ENCODE results near the gene BRIP1. TPM values are rescaled to one million over a fixed set of nuclear protein-coding genes. Genes with fewer than 3 reads are reported as not detected.
"Not testable (repeated sequence)": the region's sequence is repeated elsewhere in the genome, so short reads cannot be mapped to it uniquely, and the experiment has no call there.

The BRIP1 gene
- total RNA-seq, 4 donors from 2014 or later = 0.13 to 0.79 (median 0.38) TPM

- no peak for DNase-seq (ENCODE audit: low spot score)
- no peak for TF ChIP-seq CTCF (IDR thresholded peaks at IDR 0.05)
- no peak for ATAC-seq (ENCODE audit: low FRiP score)
Observed at GRCh38 chr17:61821655-61822054, 41.7 kb downstream of the BRIP1 start.

GRCh38 chr17:61819265-61819664 lies 44.1 kb downstream of the BRIP1 start:
- DNase-seq (ENCODE audit: low spot score); ATAC-seq (ENCODE audit: low FRiP score): not testable (repeated sequence)

DNA sequence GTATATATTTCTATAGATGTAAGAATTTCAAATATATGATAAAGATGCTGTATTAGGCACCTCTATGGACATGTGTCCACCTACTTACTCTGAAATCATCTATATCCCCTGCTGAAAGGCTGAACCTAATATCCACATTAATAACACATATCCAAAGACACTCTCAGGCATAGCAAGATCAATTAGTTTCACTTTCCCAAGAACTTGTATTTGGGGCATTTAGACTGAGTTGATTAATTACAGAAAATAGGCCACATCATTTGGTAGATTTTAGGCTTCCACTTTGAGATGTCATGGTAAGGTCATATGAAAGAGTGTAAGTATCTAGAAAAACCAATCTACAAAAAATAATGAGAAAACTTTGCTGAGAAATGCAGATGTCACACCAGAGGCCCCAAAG lies 45.1 kb downstream of the BRIP1 start:
- DNase-seq (ENCODE audit: low spot score) (no peak), ATAC-seq (ENCODE audit: low FRiP score) (no peak)
- no peak for TF ChIP-seq CTCF (IDR thresholded peaks at IDR 0.05)

DNA sequence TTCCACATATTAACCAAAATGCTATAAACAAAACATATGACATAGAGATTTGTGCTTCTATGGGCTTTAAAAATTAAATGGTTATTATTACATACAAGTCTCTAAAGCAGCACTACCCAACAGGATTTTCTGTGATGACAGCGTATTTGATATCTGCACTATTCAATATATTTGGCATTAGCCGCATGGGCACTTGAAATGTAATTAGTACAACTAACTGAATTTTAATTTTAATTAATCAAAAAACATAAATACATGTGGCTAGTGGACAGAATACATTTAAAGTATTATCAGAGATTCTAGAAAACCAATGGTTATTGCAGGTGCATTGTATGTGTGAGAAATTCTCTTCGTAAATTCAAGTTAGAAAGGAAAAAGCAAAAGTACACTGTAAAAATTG lies 45.9 kb downstream of the BRIP1 start:
- TF ChIP-seq CTCF (IDR thresholded peaks at IDR 0.05) = no peak
- no peak for DNase-seq (ENCODE audit: low spot score)
- no peak for ATAC-seq (ENCODE audit: low FRiP score)

DNA sequence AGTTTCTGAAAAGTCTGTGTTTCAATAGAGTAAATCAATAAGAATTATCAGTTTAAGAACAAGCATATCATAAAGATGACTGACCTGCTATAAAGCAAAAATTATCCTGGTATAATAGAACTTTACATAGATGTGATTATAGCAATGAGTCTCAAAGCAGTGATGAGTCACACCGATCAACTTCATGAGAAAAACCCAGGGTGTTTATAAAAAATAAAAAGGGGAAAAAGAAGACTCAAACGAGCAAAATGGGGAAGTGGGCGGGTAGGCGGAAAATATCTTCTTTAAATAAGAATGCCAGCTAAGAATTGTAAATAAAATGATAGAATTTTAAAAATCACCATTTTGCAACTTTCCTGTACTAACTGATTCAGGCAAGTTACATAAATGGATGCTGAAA lies 46.8 kb downstream of the BRIP1 start:
- no peak for TF ChIP-seq CTCF (IDR thresholded peaks at IDR 0.05)
- DNase-seq (ENCODE audit: low spot score) = no peak
- ATAC-seq (ENCODE audit: low FRiP score) = no peak

- DNase-seq (ENCODE audit: low spot score) = no peak
- ATAC-seq (ENCODE audit: low FRiP score) = no peak
- TF ChIP-seq CTCF (IDR thresholded peaks at IDR 0.05) = no peak
Observed at GRCh38 chr17:61815863-61816503, 47.3 kb downstream of the BRIP1 start.

DNA sequence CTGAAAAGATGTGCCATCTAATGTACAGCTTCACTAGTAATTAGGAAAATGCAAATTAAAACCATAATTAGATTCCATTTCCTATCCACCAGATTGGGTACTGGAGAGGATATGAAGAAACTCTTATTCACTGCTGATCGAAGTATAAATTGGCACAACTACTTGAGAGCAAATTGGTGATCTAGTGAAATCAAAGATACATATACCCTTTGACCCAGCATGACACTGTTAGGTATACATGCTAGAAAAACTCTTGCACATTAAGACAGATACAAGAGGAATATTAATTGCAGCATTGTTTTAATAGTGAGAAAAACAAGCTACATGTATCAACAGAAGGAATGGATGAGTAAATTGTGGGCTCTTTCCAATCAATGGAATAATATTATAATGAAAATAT lies 48.8 kb downstream of the BRIP1 start:
- no peak for TF ChIP-seq CTCF (IDR thresholded peaks at IDR 0.05)
- DNase-seq (ENCODE audit: low spot score) (no peak), ATAC-seq (ENCODE audit: low FRiP score) (no peak)

Data from omental fat pad (tissue), 4 donors.